ENCODE results near the gene LIG3.
"Not testable (repeated sequence)": the region's sequence is repeated elsewhere in the genome, so short reads cannot be mapped to it uniquely, and the experiment has no call there.

Gene LIG3

DNA sequence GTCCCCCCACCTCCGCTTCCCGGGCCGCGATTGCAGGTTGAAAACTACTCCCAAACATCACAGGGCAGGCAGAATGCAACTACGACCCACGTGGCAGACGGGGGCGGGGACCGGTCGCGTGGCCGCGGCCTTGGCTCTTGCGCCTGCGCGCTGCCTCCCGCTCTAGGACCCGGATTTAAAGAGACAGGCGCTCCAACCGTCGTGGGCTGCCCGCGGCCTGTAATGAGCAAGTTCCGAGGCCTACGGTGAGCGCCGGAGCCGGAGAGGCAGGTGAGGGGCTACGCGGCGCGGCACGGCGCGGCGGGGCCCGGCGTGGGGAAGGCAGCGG, at the start of gene LIG3:
Gene LIG3, plus strand, starts transcription at position 160 of the 328 bp plus-strand sequence. CDS start 2,494 bp downstream, outside the sequence.
- DNase-seq (ENCODE audit: low read depth) = peak; percentile 91

DNA sequence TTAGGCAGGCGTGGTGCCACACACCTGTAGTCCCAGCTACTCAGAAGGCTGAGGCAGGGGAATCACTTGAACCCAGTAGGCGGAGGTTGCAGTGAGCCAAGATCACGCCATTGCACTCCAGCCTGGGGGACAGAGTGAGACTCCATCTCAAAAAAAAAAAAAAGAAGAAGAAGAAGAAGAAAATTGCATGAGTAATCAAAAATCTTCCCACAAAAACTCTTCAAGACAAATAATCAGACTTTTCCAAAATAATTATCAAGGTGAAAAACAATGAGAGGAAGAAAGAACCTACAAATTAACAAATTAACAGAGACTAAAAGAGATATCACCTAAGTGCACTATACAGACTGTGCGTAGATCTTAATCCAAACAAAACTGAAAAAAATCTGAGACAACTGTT, 29.5 kb upstream of the LIG3 start:
- not testable (repeated sequence) for DNase-seq (ENCODE audit: low read depth)

DNA sequence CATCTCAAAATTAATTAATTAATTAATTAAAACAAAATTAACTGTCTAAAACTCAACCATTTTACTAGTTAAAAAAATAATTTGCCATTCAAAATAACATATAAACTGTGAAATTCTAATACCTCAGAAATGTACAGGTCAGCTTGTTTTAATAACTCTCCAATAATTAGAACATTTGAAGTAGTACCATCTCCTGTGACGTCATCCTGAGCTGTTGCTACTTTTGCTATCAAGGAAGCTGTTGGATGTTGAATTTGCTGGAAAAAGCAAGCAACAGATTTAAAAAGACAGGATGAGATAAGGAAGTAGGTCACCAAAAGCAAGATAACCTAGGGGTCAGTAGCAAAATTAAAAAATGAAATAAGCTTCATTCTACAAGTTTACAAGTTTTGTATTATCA, 21.9 kb upstream of the LIG3 start:
- DNase-seq (ENCODE audit: low read depth) = no peak

DNA sequence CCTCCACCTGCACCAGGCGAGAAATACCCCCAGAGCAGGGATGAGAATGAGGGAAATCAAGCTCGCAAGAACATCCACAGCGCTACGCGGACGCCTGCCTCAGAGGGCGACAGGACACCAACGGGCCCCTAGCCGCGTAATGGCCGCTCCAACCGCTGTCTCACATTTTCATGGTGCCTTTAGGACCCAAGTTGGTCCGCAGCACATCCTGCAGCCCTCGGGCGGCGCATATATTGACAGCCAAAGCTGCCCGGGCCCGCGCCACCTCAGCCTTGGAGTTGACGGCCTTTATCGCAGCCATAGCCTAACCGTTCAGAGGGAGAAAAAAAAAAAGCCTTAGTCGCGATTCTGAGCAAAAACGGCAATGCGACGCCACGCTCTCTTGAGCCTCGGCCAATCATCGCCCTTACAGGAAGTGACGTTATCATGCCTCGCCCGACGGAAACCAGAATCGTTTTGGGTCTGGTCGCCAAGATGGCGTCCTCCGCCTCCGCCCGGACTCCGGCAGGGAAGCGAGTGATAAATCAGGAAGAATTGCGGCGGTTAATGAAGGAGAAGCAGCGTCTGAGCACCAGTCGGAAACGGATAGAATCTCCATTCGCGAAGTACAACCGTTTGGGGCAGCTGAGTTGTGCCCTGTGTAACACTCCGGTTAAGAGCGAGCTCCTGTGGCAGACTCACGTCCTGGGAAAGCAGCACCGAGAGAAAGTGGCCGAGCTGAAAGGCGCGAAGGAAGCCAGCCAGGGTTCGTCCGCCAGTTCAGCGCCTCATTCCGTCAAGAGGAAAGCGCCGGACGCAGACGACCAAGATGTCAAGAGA, 19.0 kb upstream of the LIG3 start, which contains the start of the genes CCT6B and ZNF830:
Gene CCT6B, minus strand, starts transcription at position 368 of the 819 bp plus-strand sequence. Its CDS starts 67 bp downstream, at position 301.
Gene ZNF830, plus strand, starts transcription at position 448 of the 819 bp plus-strand sequence. Its CDS starts 27 bp downstream, at position 475.
- DNase-seq (ENCODE audit: low read depth) = peak; percentile 78

DNA sequence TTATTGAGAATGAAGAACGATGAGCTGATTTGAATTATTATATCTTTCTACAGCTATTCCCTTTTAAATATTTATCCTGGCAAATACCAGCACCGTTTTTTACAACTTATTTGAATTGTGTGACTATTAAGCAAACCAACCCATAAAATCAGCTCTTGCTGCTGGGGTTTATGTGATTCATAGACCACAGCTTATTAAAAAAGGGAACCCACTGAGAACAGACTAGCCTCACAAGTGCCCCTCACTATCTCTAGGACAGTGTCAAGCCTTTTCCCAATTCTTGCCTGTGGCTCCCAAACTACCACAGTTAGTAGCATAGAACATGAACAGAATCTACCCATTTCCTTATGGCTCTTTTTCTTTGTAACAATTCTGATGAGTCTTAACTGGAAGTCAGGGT, 6.1 kb upstream of the LIG3 start:
- DNase-seq (ENCODE audit: low read depth) = no peak

DNA sequence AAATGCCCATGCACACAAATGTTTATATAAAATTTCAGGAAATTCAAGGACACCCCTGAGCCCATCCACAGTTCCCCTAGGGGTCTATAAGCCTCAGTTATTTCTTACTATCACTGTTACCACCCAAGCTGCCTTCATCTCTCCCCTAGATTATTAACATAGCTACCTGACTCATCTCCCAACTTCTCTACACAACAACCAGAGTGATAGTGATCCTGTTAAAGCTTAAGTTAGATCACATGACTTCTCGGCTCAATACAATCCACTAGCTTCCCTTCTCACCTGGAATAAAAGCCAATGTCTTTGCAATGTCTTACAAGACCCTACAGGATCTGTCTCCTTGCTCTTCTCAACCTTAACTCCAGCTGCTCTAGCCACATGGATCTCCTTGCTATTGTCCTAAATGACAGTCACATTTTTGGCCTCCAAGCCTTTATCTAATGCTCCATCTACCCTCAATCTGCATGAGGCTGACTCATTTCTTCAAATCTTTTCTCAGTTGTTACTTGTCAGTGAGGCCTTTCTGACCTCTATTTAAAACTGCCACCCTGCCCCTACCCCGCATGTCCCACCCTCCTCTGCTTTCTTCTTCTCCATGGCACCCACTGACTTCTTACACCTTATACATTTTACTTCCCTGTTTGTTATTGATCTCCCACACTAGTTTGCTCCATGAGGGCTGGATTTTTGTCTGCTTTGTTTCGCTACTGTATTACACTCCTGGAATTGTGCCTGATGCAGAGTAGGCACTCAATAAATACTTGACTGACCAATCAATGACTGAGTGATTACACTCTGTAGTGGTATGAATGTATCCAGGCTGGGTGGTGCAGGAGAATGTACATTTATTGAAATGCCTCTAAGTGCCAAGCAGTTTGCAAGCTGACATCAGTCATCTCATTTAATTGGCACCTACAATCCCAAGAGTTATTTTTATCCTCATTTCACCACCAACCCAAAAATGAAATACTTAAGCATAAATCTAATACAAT, 5.2 kb upstream of the LIG3 start:
- DNase-seq (ENCODE audit: low read depth) = no peak

DNA sequence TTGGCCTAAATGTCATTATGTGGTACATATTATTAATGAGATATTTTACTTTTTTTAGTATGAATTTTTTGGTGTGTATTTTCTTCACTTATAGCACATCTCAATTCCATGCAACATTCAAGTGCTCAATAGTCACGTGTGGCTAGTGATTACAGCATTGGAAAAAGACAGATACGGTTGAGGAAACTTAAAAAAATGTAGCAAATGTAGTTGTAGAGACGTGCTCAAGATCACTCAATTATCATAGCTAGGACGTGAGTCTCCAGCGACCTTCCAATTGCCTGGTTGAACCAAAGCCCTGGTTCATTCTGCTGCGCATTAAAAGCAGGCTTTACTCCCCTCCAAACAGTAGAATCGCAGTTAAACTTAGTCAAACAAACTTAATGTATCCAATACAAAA, 1.2 kb upstream of the LIG3 start:
- DNase-seq (ENCODE audit: low read depth) = no peak

DNA sequence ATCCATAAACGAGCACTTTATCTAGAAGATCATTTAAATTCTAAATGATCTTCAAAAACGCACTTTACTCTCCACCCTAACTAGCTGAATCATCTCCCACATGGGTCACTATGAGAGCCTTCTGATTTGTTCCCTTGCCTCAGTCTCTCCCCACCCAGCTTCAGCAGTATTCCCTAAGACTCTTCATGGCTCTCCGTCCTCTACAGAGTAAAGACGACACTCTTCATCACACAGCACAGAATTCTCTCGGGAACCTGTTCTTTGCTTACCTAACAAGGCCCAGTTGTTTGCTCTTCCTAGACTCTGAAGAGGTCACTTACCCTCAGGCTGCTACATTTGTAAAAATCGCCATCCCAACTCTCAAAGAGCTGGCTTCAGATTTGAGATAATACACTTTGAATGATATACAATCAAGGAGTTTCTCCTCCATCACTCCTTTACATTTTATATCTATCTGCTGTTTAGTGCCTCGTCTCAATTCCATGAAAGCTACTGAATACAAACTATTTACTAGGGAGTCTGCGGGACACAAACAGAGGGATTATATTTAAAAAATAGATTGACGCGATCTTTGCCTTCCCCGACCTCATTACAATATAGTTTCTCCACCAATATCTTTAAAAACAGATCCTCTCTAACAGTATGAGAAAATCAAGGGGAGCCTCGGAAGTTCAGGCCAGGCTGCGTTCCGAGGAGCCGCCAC, 511 bp upstream of the LIG3 start:
- no peak for DNase-seq (ENCODE audit: low read depth)

DNA sequence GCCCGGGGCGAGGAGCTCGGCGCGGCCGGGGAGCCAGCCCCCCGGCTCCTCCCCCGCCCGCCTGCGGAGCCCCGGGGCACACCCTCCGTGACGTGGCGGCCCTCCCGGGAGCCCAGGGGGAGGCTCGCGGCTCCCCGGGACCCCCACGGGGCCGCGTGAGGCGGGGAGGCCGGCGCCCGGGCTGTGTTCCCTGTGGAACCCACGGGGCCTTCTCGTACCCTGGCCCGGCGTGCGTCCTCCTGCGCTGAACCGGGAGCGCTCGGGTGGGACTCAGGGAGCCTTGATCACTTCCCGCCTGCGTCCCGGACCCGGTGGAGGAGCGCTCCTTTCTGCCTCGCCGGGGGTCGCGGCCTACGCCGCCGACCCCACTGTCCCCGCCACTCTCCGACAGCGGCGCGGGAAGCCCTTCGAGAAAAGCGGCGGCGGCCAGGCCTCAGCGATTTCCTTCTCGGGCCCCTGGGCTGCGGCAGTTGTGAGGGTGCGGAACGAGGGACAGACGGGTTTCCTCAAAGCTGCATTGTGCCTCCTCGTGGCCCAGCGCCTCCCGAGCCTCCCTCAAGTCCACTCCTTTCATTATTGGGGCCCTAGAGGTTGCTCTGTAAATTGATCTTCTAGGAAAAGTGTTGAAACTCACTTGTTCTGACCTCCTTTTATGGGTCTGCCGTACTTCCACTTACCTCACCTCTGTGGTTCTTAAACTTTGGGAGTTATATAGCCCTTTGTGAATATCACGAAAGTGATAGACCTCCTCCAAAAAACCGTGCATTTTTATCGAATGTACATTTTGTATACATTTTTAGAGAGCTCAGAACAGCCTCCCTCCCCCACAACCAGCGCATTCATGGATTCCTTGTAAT, 597 bp downstream of the LIG3 start:
- peak; percentile 73 for DNase-seq (ENCODE audit: low read depth)

DNA sequence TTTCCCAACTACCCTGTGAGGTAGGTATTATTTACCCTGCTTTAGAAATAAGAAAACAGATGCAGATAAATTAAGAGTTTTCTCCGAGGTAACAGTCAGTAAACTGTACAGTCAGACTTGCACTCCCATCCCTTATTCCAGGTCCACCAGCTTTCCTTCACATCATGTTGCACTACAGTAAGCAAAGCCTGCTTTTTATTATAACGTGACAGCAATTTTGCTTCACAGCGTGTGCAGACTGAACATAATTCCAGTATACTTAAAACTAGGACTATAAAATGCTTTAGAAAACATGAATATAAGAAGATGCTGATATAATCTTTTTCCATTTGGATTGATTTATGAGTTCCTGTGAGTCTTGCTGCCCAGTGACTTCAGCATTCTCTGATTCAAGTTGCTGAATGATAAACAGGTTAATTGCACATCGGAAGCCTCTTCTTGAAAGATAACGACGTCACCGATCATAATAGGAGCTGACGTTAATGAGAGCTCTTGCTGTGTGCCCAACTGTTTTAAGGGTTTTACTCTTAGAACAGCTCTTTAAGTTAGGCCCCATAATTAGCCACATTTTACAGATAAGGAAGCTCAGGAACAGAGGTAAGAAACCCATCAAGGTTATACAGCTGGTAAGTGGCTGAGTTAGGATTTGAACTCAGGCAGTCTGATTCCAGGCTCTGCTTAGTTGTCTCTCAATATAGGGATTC, 1.4 kb downstream of the LIG3 start:
- DNase-seq (ENCODE audit: low read depth) = no peak

DNA sequence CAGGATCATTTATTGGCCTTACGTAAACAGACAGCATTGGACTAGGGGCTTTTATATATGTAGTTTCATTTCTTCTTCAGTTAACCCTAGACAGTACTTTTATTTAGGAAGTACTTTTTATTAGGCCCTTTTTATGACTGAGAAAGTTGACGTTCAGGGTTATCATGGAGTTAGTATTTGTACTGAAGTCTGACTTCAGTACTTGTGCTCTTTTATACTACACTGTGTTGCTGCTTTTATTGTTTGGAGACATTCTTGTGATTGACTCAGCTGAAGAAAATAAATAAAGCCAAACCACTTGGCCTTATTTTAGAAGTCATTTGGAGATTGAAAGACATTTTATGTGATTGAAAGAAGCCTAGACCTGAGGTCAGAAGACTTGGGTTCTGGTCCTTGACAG, 6.9 kb downstream of the LIG3 start:
- no peak for DNase-seq (ENCODE audit: low read depth)

DNA sequence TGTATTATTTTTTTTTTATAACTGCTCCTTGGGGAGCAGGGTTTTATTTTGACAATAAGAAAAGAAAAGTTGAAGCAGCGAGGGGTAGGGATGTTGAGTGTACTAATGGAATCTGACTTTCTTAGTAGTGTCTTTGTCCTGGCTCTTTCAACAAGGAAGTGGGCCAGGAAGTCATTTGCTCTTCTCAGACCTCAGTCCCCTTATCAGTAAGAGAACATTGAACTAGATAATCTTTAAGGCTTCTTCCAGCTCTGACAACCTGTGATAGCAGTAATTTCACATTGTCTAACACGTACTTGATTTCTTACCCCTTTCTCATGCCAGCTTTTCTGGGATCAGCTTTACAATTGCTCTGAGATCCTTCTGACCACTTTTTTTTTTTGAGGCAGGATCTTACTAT, 8.3 kb downstream of the LIG3 start:
- DNase-seq (ENCODE audit: low read depth) = no peak

DNA sequence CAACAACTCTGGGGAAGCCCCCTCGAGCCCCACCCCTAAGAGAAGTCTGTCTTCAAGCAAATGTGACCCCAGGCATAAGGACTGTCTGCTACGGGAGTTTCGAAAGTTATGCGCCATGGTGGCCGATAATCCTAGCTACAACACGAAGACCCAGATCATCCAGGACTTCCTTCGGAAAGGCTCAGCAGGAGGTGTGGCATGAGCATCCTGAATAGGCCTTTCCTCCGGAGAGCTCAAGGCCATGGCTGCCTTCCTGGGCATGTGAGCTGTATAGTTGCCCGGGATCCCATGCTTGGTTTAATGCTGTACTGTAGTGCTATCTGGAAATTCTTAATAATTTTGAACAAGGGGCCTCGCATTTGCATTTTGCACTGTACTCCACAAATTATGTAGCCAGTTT, 9.2 kb downstream of the LIG3 start:
- no peak for DNase-seq (ENCODE audit: low read depth)

DNA sequence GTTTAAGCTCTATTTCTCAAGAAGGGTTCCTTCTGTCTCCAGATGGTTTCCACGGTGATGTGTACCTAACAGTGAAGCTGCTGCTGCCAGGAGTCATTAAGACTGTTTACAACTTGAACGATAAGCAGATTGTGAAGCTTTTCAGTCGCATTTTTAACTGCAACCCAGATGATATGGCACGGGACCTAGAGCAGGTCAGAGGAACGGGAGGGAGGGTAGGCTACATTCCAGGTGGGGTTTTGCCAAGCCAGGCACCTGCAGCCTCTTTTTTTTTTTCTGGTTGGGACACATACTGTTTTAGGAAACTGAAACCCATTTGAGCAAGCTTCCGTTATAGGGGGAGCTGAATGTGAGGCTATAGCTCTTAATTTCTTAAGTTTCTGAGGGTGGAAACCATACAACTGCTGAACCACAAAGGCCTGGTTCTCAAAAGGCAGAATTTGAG, 10.6 kb downstream of the LIG3 start:
- DNase-seq (ENCODE audit: low read depth) = no peak

DNA sequence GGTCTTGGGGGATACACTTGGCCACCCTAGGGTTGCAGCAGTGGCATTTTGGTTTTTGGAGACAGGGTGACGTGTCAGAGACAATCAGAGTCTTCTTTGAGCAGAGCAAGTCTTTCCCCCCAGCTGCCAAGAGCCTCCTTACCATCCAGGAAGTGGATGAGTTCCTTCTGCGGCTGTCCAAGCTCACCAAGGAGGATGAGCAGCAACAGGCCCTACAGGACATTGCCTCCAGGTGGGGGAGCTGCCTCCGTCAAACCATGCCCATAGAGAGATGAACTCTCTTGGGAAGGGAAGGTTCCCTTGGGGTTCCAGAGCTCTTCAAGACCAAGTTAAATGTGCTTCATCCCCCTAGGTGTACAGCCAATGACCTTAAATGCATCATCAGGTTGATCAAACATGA, 11.3 kb downstream of the LIG3 start:
- DNase-seq (ENCODE audit: low read depth) = no peak

DNA sequence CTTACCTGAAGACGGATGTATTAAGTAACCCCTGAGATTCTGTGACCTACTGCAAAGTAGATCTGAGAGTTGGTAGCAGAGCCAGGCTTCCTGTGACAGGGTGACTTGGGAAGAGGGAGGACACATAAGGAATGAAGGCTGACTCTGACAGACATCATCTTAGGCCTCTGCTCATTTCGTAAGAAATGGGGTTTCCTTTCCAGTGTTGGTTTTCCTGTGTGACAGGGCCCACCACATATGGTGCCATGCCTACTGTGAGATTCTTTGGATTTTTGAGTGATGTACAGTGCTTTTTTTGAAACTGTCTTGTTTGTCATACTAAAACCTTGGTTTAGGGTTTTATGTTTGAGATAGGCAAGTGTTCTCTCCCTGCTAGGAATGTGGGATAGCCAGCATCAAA, 12.7 kb downstream of the LIG3 start:
- no peak for DNase-seq (ENCODE audit: low read depth)

DNA sequence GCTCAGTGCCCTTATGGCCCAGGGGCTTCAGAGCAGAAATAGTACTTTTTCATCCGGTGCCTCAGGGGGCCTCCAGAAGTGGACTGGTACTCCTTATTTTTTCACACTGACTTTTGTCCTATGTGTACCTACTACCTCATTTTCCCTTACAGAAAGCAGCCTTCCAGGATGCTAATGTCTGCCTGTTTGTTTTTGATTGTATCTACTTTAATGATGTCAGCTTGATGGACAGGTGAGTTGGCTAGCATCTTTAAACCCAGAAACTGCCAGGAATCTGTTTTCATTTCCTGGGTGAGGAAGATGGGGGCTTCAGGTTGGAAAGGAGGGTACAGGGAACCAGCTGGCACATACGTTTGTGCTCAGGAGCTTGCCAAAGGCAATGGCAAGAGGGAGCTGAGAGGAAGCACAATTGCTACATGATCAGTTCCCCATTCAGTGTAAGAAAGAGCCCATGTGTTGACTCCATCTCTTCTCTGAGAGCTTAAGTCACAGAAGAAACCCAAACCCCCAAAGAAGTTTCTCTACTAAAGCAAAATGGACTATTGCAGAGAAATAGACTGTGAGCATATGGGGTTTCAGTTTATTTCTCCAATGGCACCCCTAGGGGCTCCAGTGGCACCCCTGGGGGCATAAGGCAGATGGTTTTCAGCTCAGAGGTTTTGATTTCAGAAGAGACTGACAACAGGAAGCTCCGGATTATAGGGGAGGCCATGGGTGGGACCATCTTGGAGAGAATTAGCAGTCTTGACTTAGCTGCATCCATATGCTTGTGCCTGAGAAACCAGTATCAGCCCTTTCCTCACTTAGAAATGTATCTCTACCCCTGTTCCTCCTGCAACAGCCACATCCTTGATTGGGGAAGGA, 16.3 kb downstream of the LIG3 start:
- no peak for DNase-seq (ENCODE audit: low read depth)

DNA sequence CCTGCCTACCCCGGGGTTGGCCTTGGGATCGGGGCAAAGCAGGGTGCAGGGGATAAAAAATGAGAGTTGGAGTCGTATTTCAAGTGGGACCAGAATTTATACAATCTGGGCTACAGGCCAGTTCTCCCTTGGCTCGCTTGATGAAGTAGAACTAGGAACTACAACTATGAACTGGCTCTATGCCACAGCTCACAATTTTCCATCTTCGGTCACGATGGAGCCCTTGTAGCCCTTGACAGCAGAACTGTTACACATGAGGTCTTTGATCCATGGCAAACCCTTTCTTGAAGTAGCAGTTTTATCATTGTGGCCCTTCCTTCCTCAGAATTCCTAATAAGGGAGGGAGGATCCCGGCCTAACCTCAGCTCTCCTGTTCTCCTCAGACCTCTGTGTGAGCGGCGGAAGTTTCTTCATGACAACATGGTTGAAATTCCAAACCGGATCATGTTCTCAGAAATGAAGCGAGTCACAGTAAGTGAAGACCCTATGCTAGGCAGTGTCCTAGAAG, 17.1 kb downstream of the LIG3 start:
- DNase-seq (ENCODE audit: low read depth) = no peak

DNA sequence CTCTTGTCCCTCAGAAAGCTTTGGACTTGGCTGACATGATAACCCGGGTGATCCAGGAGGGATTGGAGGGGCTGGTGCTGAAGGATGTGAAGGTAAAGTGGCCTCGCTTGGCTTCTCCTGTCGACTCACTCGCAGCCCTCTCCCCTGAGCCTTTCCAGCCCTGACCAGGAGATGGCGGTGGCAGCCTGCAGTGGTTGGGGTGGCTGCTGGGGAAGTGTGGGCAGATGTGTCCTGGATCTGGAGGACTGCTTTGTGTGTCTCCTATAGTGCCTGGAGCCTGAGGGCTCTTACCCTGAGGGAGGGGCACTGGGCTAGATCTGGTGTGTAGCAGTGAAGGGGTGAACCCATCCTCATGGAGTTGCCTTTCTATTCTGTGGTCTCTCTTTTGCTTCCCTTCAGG, 17.9 kb downstream of the LIG3 start:
- peak; percentile 55 for DNase-seq (ENCODE audit: low read depth)
